ENCODE data around the gene OSER1. TPM values are rescaled to one million over a fixed set of nuclear protein-coding genes. Genes with fewer than 3 reads are reported as not detected.
A peak's percentile ranks its signal among the peaks of the same experiment; 100 is the strongest.

The OSER1 gene
- total RNA-seq, 1 experiment from 2014 or later, result 79.7 TPM

DNA sequence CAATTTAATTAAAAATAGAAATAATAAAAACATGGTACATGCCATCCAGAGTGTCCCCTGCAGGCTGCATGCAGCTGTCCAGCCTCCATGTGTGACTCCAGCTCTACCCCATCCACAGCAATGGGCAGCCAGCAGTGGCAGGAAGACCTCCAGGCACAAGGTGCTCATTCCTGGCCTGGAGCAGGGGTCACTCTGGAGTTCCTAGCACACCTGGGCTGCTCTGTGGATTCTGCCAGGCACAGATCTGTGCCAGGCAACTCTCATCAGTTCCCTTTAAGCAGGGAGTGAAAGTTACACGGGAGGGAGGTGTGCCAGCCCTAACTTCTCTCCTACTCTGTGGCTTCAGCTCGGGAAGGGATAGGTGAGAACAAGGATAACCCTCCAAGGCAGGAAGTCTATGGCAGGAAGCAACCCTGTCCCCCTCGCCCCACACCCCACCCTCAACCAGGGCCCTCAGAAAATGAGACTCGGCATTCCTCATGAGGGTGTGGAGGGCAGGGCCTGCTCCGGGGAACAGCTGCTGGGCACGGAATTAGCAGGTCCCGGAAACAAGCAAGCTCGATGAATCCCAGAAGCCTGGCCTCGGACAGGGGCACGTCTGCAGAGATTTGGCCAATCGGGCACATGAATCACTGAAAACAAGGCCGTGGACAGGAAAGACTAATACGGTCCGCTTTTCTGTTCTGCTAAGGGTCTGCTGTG is 33.6 kb downstream of the OSER1 start:
- H3K27me3 ChIP-seq (replicated peaks; ENCODE audit: control insufficient read depth, insufficient read depth, low read length), result no peaks in the 10 kb centered on the region
- intact Hi-C loops (cut with micrococcal nuclease; ENCODE audit: unreplicated experiment), result no loop called here
- H3K4me3 Mint-ChIP-seq (ENCODE audit: unreplicated experiment), result no peak overlapping the region
- H3K9me3 ChIP-seq, result no peaks in the 10 kb centered on the region
- CTCF ChIA-PET, result no interaction called here
- H3K9me3 Mint-ChIP-seq (ENCODE audit: unreplicated experiment), result no peaks in the 10 kb centered on the region
- H3K4me3 ChIP-seq (ENCODE audit: low read depth, low read length), result no peak overlapping the region
- no peaks in the 10 kb centered on the region for H3K27me3 Mint-ChIP-seq (ENCODE audit: insufficient read depth, unreplicated experiment)
- H3K36me3 Mint-ChIP-seq (ENCODE audit: insufficient read depth, unreplicated experiment), result no peaks in the 10 kb centered on the region
- H3K4me1 Mint-ChIP-seq (ENCODE audit: low read depth, unreplicated experiment), result peaks cover 20% of the 10 kb centered on the region
- peaks cover 32% of the 10 kb centered on the region for H3K4me1 ChIP-seq
- no peak overlapping the region for H3K27ac Mint-ChIP-seq (ENCODE audit: unreplicated experiment)
- TF ChIP-seq, protein P1, sequence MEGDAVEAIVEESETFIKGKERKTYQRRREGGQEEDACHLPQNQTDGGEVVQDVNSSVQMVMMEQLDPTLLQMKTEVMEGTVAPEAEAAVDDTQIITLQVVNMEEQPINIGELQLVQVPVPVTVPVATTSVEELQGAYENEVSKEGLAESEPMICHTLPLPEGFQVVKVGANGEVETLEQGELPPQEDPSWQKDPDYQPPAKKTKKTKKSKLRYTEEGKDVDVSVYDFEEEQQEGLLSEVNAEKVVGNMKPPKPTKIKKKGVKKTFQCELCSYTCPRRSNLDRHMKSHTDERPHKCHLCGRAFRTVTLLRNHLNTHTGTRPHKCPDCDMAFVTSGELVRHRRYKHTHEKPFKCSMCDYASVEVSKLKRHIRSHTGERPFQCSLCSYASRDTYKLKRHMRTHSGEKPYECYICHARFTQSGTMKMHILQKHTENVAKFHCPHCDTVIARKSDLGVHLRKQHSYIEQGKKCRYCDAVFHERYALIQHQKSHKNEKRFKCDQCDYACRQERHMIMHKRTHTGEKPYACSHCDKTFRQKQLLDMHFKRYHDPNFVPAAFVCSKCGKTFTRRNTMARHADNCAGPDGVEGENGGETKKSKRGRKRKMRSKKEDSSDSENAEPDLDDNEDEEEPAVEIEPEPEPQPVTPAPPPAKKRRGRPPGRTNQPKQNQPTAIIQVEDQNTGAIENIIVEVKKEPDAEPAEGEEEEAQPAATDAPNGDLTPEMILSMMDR (IDR thresholded peaks at IDR 0.05; ENCODE audit: insufficient read depth in 1 of 2, low read depth in 1 of 2, low read length in 1 of 2, severe bottlenecking in 1 of 2, unreplicated experiment in 1 of 2), result no peak
- DNase-seq, result peak in 1 of 2 experiments; percentile 49
- BruUV-seq (replicated peaks), result no TSS peak
- no peaks in the 10 kb centered on the region for H3K36me3 ChIP-seq (ENCODE audit: control insufficient read depth, insufficient read depth, low read length)
- POLR2A ChIA-PET, result interaction anchor here (0.6 kb wide), 1 partner anchor 175 kb away, joined by 4 read pairs; no protein-coding TSS in a partner anchor

DNA sequence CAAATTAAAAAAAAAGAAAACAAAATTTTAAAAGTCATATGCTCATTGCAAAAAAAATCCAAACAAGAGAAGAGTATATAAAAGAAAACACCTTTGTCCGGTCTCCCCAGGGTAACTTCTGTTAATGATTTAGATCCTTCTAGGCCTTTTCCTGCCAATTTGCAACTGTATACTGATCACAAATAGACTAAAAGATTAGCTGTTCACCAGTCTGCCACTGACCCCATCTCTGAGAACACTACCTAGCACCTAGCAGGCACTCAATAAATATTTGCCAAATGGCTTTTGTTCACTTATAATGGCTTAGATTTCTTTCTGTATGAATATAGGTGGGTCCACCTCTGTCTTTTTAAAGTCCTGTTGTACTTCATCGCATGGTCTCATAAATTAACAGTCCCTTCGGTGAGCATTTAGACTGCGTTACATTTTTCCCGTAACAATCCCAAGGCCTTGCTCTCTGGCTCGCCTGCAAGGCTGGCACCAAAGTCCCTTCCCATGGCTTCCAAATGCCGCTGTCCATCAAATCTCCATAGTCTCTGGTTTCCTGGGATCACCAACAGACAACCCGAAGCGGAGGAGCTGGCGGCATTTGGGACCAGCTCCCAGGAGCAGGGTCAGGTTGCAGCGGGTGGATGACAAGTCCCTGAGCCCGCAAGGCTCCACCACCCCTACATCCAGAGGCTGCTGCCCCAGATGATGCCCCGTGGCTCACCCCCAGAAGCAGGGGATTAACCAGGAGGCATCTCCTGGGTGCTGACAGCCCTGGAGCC is 35.4 kb downstream of the OSER1 start:
- no peaks in the 10 kb centered on the region for H3K36me3 Mint-ChIP-seq (ENCODE audit: insufficient read depth, unreplicated experiment)
- no peak overlapping the region for H3K4me3 Mint-ChIP-seq (ENCODE audit: unreplicated experiment)
- no peak for DNase-seq
- BruUV-seq (replicated peaks), result no TSS peak
- no peaks in the 10 kb centered on the region for H3K27me3 ChIP-seq (replicated peaks; ENCODE audit: control insufficient read depth, insufficient read depth, low read length)
- TF ChIP-seq, protein P1 (IDR thresholded peaks at IDR 0.05; ENCODE audit: insufficient read depth in 1 of 2, low read depth in 1 of 2, low read length in 1 of 2, severe bottlenecking in 1 of 2, unreplicated experiment in 1 of 2), result no peak
- ChIA-PET CTCF (interaction anchor here (0.9 kb wide), 1 partner anchor 15 kb away, joined by 3 read pairs; no protein-coding TSS in a partner anchor), POLR2A (no interaction called here)
- H3K4me1 Mint-ChIP-seq (ENCODE audit: low read depth, unreplicated experiment), result peaks cover 5% of the 10 kb centered on the region
- H3K9me3 ChIP-seq, result no peaks in the 10 kb centered on the region
- H3K36me3 ChIP-seq (ENCODE audit: control insufficient read depth, insufficient read depth, low read length), result no peaks in the 10 kb centered on the region
- peaks cover 14% of the 10 kb centered on the region for H3K4me1 ChIP-seq
- intact Hi-C loops (cut with micrococcal nuclease; ENCODE audit: unreplicated experiment), result no loop called here
- H3K27me3 Mint-ChIP-seq (ENCODE audit: insufficient read depth, unreplicated experiment), result no peaks in the 10 kb centered on the region
- no peak overlapping the region for H3K27ac Mint-ChIP-seq (ENCODE audit: unreplicated experiment)
- no peak overlapping the region for H3K4me3 ChIP-seq (ENCODE audit: low read depth, low read length)
- H3K9me3 Mint-ChIP-seq (ENCODE audit: unreplicated experiment), result no peaks in the 10 kb centered on the region

DNA sequence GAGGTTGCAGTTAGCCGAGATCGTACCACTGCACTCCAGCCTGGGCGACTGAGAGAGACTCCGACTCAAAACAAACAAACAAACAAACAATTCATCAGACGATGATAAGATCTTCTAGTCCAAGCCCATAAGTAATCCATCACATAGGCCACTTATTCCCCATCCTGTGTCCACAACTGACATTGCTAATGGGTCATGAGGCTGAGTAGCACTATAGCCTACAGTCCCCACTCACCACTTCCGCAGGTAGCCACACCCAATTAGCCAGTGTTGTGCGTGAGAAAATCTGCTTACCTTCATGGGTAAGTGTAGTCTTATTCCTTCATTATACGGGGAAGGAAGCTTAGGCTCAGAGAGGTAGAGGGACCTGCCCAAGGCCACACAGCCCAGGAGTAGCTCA is 36.7 kb downstream of the OSER1 start:
- DNase-seq, result no peak
- H3K4me3 ChIP-seq (ENCODE audit: low read depth, low read length), result no peak overlapping the region
- H3K36me3 ChIP-seq (ENCODE audit: control insufficient read depth, insufficient read depth, low read length), result no peaks in the 10 kb centered on the region
- BruUV-seq (replicated peaks), result no TSS peak
- H3K4me1 Mint-ChIP-seq (ENCODE audit: low read depth, unreplicated experiment), result peaks cover 5% of the 10 kb centered on the region
- CTCF ChIA-PET, result no interaction called here
- H3K27ac Mint-ChIP-seq (ENCODE audit: unreplicated experiment), result no peak overlapping the region
- H3K9me3 ChIP-seq, result no peaks in the 10 kb centered on the region
- no peaks in the 10 kb centered on the region for H3K36me3 Mint-ChIP-seq (ENCODE audit: insufficient read depth, unreplicated experiment)
- H3K4me1 ChIP-seq, result peaks cover under 1% of the 10 kb centered on the region; the same call in 1 of the 2 replicates
- H3K27me3 Mint-ChIP-seq (ENCODE audit: insufficient read depth, unreplicated experiment), result no peaks in the 10 kb centered on the region
- H3K27me3 ChIP-seq (replicated peaks; ENCODE audit: control insufficient read depth, insufficient read depth, low read length), result no peaks in the 10 kb centered on the region
- POLR2A ChIA-PET, result no interaction called here
- no peaks in the 10 kb centered on the region for H3K9me3 Mint-ChIP-seq (ENCODE audit: unreplicated experiment)
- no peak overlapping the region for H3K4me3 Mint-ChIP-seq (ENCODE audit: unreplicated experiment)
- intact Hi-C loops (cut with micrococcal nuclease; ENCODE audit: unreplicated experiment), result no loop called here
- TF ChIP-seq, protein P1 (IDR thresholded peaks at IDR 0.05; ENCODE audit: insufficient read depth in 1 of 2, low read depth in 1 of 2, low read length in 1 of 2, severe bottlenecking in 1 of 2, unreplicated experiment in 1 of 2), result no peak

All from Caco-2 (cell line).